IPS DF 6.9 (cell line): ENCODE measurements around the gene POMGNT2.
"Not testable (repeated sequence)": the region's sequence is repeated elsewhere in the genome, so short reads cannot be mapped to it uniquely, and the experiment has no call there.

Source experiments
- DNase-seq: peaks from one replicate; pipeline ENCODE4 v3.0.0-alpha.2; 2013; ENCODE audit warnings: low read depth, low spot score
- H3K27ac ChIP-seq: one replicate; pipeline ENCODE4 v1.5.1; 2013; ENCODE audit warnings: low read length, control low read depth
- H3K27me3 ChIP-seq: 2 replicates; pipeline ENCODE4 v1.6.1; 2013; ENCODE audit warnings: mild to moderate bottlenecking, low read length; ENCODE audit not compliant: control insufficient read depth, insufficient read depth
- H3K36me3 ChIP-seq: 2 replicates; pipeline ENCODE4 v1.6.1; 2013; ENCODE audit warnings: low read length; ENCODE audit not compliant: control insufficient read depth, insufficient read depth
- H3K4me1 ChIP-seq: 2 replicates; pipeline ENCODE4 v1.6.1; 2013; ENCODE audit warnings: low read length; ENCODE audit not compliant: control insufficient read depth, insufficient read depth
- H3K4me3 ChIP-seq: 2 replicates; pipeline ENCODE4 v1.5.1; 2013; ENCODE audit warnings: mild to moderate bottlenecking, low read length
- H3K9me3 ChIP-seq: 2 replicates; pipeline ENCODE4 v1.6.1; 2013; ENCODE audit warnings: low read length, inconsistent platforms; ENCODE audit not compliant: control insufficient read depth, insufficient read depth
- WGBS: extraction: QIAGEN DNeasy Blood & Tissue Kit; methylation state at CpG from one replicate; pipeline ENCODE4 v1.1.7; 2013; ENCODE audit warnings: mixed read lengths, missing lambda C conversion rate; ENCODE audit not compliant: insufficient read length, insufficient coverage; 5-methylcytosine and 5-hydroxymethylcytosine counted together

The POMGNT2 gene

DNA sequence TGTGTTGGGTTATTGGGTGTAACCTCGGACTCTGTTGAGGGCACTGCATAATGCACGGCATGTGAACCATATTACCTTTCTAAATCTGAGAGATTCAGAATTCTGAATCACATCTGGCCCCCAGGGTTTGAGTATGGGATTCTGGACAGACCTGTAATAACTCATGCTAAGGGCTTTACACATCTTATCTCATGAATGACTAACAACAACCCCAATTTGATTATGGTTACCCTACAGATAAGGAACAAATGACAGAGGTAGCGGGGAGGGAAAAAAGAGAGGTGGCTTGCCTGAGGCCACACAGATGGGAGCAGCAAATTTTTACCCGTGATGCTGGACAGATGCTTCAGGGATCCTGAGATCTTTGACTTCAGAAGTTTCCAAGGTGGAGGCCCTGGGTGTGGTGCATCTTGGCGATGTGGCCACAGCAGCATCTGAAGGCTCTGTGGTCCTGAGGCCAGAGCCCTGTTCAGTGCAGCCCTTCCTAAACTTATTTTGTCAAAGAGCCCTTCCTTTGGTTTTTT, 43.8 kb downstream of the POMGNT2 start:
- WGBS, result no CpG with 5 or more reads among the region's 5 CpGs
- Histone ChIP-seq H3K9me3 (no peaks in the 10 kb centered on the region; the same call in none of the 2 replicates), H3K4me1 (no peaks in the 10 kb centered on the region), H3K27me3 (no peaks in the 10 kb centered on the region), H3K4me3 (no peak overlapping the region), H3K27ac (no peak overlapping the region), H3K36me3 (0 out of 2 replicates have a peak, but pooled peaks cover 2% of the 10 kb centered on the region)
- no peak for DNase-seq

DNA sequence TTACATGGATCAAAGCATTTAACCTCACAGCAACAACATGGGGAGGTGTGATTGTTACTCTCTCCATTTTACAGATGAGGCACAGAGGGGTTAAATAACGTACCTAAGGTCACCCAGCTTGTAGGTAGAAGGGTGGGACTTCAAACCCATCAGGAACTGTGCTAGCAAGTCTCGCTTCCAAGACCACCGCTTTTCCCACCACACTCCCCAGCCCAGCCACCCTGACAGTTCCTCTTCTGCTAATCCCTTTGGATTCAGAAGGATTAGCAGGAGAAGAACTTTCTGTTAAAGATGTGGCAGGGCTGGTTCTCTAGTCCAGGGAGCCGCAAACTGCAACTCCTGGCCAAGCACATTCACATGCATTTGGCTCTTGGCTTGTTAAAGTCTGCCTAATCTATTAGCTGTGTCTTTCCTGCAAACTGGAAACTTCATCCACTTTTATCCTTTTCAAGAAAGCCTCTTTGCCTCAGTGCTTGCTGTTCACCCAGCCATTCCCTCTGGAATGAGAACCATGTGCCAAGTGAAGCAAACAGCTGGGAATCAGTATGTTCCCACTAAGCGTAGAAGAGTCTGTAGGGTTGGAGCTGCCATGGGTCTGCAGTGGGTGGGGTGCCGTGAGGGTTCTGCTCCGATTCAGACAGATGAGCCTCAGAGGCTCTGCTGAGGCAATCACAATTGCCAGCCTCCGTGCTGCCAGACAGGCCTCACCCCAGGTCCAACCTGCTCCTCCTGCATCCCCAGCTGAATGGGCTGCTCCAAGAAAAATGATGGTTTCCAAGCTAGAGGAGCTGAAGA, 44.6 kb downstream of the POMGNT2 start:
- no peaks in the 10 kb centered on the region; the same call in none of the 2 replicates for H3K9me3 ChIP-seq
- H3K4me1 ChIP-seq, result no peaks in the 10 kb centered on the region
- H3K27me3 ChIP-seq, result no peaks in the 10 kb centered on the region
- 0 out of 2 replicates have a peak, but pooled peaks cover 2% of the 10 kb centered on the region for H3K36me3 ChIP-seq
- no peak overlapping the region for H3K27ac ChIP-seq
- no CpG with 5 or more reads among the region's 8 CpGs for WGBS
- no peak for DNase-seq
- no peak overlapping the region for H3K4me3 ChIP-seq

DNA sequence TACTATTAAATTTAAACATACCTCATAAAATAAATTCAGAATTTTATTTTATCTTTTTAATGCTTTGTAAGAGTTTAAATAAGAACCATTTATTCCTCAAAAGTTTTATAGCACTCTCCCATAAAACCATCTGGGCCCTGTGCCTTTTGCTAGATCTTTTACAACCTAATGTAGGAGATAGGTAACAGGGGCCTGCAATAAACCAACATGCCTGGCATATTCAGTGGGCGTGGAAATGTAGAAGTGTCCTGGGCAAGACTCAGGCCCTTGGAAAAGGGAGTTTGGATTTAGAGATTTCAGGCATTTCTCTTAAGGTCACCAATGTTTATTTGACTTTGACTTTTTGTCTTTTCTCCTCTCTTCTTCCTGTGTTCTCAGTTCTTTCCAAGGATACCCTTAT, 46.4 kb downstream of the POMGNT2 start:
- Histone ChIP-seq H3K27me3 (no peaks in the 10 kb centered on the region), H3K4me3 (no peak overlapping the region), H3K36me3 (0 out of 2 replicates have a peak, but pooled peaks cover 2% of the 10 kb centered on the region), H3K4me1 (no peaks in the 10 kb centered on the region), H3K27ac (no peak overlapping the region), H3K9me3 (no peaks in the 10 kb centered on the region; the same call in none of the 2 replicates)
- DNase-seq, result no peak
- WGBS, result no CpG with 5 or more reads among the region's 1 CpG

DNA sequence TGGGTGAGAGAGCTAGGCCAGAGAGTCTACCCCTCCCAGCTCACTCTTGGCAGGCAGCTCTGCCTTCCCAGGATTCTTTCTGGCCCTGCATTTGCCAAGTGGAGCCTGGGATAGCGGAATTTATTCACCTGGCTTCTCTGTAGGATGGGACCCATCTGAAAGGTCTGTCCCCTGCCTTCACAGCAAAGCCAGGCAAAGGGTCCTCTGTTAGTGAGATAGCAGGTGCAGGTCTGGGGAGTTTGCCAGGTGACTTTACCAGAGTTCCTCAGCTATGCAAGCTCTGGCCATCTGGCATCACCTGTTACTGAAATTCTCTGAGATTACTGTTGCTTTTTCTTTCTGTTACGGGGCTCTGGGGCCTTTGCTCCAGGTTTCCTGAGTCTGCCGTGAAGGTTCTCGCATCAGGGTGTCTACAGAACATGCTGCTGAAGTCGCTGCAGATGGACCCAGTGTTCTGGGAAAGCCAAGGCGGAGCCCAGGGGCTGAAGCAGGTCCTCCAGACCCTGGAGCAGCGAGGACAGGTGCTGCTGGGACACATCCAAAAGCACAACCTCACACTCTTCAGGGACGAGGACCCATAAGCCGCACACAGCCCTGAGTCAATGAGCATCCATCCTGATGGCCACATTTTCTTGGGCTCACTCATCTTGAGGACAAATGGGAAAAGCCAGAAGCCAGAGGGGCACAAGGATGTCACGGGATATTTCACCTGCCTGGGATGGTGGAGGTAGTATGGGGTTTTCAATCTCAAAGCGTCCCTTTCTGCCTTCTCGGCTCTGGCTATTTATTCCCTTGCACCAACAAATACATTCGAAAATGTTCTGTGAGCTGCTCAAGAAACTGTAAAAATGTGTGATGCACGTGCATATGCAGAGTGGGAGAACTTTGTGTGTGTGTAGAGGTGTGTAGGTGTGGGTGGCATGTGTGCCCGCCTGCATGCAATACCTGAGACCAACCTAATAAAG, 49.8 kb downstream of the POMGNT2 start:
- DNase-seq, result no peak
- Histone ChIP-seq H3K27me3 (no peaks in the 10 kb centered on the region), H3K27ac (no peak overlapping the region), H3K4me3 (no peak overlapping the region), H3K36me3 (no peaks in the 10 kb centered on the region), H3K9me3 (no peaks in the 10 kb centered on the region), H3K4me1 (no peaks in the 10 kb centered on the region)
- WGBS, result no CpG with 5 or more reads among the region's 15 CpGs

DNA sequence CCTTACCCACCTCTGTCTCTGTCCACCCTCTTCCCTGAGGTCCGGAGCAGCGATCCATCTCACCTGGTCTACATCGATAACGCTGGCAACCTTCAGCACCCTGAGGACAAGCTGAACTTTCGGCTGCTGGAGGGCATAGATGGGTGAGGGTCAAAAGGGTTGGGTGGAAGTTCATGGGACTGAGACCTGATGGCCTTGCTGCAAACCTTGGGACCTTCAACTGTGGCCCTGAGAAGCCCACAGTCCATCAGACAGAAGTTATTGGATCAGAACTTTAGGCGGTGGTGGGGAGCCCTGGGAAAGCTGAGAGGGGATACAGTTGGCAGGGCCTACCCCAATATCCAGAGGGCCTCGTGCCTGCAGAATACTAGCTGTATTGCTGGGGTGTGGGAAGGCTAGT, 50.5 kb downstream of the POMGNT2 start:
- no peaks in the 10 kb centered on the region for H3K27me3 ChIP-seq
- no peaks in the 10 kb centered on the region for H3K4me1 ChIP-seq
- H3K27ac ChIP-seq, result no peak overlapping the region
- DNase-seq, result no peak
- no peak overlapping the region for H3K4me3 ChIP-seq
- no peaks in the 10 kb centered on the region for H3K36me3 ChIP-seq
- H3K9me3 ChIP-seq, result no peaks in the 10 kb centered on the region
- no CpG with 5 or more reads among the region's 7 CpGs for WGBS

DNA sequence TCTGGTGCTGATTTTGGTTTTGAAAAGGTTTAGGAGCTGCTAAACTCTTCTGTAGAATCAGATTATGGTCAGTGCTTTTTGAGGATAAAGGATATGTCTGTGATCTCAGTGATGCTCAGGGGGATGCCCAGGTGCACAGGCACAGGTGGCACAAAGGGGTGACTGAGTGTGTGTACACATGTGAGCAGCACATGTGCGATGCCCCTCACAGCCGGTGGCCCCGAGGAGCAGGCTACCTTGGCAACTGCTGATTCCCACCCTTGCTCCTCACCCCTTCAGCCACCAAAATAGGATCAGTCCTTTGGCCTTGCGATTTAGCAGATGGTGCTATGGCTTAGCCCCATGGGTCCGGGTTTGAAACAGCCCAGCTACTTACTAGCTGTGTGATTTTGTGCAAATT, 51.1 kb downstream of the POMGNT2 start:
- no peaks in the 10 kb centered on the region for H3K4me1 ChIP-seq
- WGBS, result no CpG with 5 or more reads among the region's 5 CpGs
- no peaks in the 10 kb centered on the region for H3K27me3 ChIP-seq
- no peaks in the 10 kb centered on the region for H3K36me3 ChIP-seq
- DNase-seq, result no peak
- H3K9me3 ChIP-seq, result no peaks in the 10 kb centered on the region
- no peak overlapping the region for H3K4me3 ChIP-seq
- no peak overlapping the region for H3K27ac ChIP-seq

DNA sequence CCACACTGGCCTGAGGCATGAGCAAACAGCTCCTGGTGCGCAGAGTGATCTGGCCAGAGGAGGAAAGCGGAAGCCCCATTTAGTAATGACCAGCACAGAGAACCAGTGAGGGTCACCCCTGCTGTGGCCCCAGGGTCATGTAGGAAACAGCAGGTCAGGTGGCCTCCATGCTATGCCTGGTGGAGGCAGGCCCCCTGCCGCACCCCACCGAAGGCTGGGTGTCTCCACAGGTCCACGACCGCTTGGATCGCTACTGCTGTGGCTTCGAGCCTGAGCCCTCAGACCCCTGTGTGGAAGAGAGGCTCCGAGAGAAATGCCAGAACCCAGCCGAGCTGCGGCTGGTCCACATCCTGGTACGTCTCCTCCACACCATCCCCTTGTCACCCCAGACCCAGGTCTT, 52.6 kb downstream of the POMGNT2 start:
- no peak for DNase-seq
- 0 out of 2 replicates have a peak, but pooled peaks cover 1% of the 10 kb centered on the region for H3K9me3 ChIP-seq
- no peak overlapping the region for H3K27ac ChIP-seq
- H3K4me3 ChIP-seq, result no peak overlapping the region
- no peaks in the 10 kb centered on the region for H3K4me1 ChIP-seq
- no CpG with 5 or more reads among the region's 12 CpGs for WGBS
- no peaks in the 10 kb centered on the region for H3K36me3 ChIP-seq
- no peaks in the 10 kb centered on the region for H3K27me3 ChIP-seq

DNA sequence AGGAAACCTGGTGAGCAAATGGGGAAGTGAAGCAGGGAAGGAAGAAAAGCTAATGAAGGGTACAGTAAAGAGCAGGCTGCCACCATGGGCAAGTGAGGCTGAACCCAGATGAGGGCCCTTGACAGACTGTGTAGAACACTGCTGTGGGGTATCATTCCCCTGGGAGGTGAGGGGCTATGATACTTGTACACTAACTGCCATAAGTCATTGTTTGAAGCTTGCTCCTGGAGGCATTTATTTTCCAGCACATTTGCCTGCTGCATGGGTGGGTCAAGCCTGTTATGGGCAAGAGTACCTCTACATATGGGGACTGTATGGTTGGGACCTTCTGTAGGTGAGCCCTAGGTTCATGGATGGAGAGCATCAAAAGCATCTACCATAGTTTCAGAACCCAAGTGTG, 57.4 kb downstream of the POMGNT2 start:
- peaks cover 6% of the 10 kb centered on the region for H3K9me3 ChIP-seq
- no peak for DNase-seq
- no peaks in the 10 kb centered on the region for H3K36me3 ChIP-seq
- no peak overlapping the region for H3K27ac ChIP-seq
- H3K27me3 ChIP-seq, result no peaks in the 10 kb centered on the region
- no peak overlapping the region for H3K4me3 ChIP-seq
- no peaks in the 10 kb centered on the region for H3K4me1 ChIP-seq

DNA sequence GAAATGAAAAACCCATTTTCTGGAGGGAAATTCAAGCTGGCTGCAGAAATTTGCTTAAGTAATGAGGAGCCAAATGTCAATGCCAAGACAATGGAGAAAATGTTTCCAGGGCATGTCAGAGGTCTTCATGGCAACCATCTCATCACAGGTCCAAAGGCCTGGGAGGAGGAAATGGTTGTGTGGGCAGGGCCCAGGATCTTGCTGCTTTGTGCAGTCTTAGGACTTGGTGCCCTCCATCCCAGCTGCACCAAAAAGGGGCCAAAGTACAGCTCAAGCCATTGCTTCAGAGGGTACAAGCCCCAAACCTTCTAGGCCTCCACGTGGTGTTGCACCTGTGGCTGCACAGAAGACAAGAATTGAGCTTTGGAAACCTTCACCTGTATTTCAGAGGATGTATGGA, 59.3 kb downstream of the POMGNT2 start:
- Histone ChIP-seq H3K36me3 (no peaks in the 10 kb centered on the region), H3K27me3 (no peaks in the 10 kb centered on the region), H3K9me3 (peaks cover 6% of the 10 kb centered on the region), H3K4me1 (no peaks in the 10 kb centered on the region), H3K4me3 (no peak overlapping the region), H3K27ac (no peak overlapping the region)
- WGBS, result no CpG with 5 or more reads among the region's 1 CpG
- DNase-seq, result no peak

DNA sequence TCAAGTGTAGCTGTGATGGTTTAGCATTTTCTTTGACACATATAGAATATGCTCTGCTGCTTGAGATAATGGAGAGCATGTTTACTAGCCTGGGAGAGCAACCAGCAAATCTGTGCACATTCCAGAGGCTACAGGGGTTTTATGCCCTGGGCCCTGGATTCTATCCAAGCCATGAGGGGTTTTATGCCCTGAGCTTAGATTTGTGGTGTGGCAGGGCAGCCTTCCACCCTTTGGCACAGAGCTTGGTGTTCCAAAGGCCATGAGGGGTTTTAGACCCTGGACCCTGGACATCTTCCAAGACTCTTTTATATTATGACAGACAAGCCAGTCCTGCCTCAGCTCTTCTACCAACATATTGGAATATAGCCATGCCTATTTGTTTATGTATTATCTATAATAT, 60.8 kb downstream of the POMGNT2 start:
- H3K36me3 ChIP-seq, H3K4me1 ChIP-seq, H3K27me3 ChIP-seq, H3K4me3 ChIP-seq, H3K27ac ChIP-seq, DNase-seq, H3K9me3 ChIP-seq: not testable (repeated sequence)
